ENCODE measurements around the gene WBP2. TPM values are rescaled to one million over a fixed set of nuclear protein-coding genes. Genes with fewer than 3 reads are reported as not detected.

WBP2 gene
- total and polyA plus RNA-seq, 2 of the 13 experiments (the other 11 are each of a cell fraction or from before 2014, with no cell fraction given), result 29.2 to 29.5 TPM

DNA sequence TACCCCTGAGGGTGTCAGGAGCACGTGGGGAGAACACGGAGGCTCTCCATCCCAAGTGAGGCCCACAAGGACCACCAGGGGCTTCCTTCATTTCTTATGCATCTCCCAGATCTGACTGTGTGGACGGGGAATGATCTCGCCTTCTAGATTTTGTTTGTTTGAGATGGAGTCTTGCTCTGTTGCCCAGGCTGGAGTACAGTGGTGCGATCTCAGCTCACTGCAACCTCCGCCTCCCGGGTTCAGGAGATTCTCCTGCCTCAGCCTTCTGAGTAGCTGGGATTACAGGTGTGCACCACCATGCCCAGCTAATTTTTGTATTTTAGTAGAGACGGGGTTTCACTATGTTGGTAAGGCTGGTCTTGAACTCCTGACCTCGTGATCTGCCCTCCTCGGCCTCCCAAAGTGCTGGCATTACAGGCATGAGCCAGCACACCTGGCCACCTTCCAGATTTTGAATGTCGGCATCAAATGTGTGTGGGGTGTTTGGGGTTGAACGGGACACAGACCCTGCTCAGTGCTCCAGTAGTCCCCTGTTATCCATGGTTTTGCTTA, 13.7 kb upstream of the WBP2 start (continued):
- peak; percentile 39; the same call in 1 of the 2 replicates for TF ChIP-seq ZNF687 (CRISPR knock-in tag; IDR thresholded peaks at IDR 0.05)
- TF ChIP-seq, protein P1, sequence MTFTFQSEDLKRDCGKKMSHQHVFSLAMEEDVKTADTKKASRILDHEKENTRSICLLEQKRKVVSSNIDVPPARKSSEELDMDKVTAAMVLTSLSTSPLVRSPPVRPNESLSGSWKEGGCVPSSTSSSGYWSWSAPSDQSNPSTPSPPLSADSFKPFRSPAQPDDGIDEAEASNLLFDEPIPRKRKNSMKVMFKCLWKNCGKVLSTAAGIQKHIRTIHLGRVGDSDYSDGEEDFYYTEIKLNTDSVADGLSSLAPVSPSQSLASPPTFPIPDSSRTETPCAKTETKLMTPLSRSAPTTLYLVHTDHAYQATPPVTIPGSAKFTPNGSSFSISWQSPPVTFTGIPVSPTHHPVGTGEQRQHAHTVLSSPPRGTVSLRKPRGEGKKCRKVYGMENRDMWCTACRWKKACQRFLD (CRISPR knock-in tag; IDR thresholded peaks at IDR 0.05; ENCODE audit: borderline replicate concordance), result 0 out of 2 replicates have a peak, but pooled peaks have one; percentile 1
- TF ChIP-seq, protein P2, sequence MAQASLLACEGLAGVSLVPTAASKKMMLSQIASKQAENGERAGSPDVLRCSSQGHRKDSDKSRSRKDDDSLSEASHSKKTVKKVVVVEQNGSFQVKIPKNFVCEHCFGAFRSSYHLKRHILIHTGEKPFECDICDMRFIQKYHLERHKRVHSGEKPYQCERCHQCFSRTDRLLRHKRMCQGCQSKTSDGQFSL (CRISPR knock-in tag; IDR thresholded peaks at IDR 0.05), result 0 out of 2 replicates have a peak, but pooled peaks have one; percentile 13
- peak; percentile 44; the same call in 1 of the 2 replicates for TF ChIP-seq NFKB2 (CRISPR knock-in tag; IDR thresholded peaks at IDR 0.05; ENCODE audit: borderline replicate concordance)
- peak; percentile 85; the same call in 1 of the 2 replicates for TF ChIP-seq ZMYM2 (CRISPR knock-in tag; IDR thresholded peaks at IDR 0.05)
- TF ChIP-seq, protein P3, sequence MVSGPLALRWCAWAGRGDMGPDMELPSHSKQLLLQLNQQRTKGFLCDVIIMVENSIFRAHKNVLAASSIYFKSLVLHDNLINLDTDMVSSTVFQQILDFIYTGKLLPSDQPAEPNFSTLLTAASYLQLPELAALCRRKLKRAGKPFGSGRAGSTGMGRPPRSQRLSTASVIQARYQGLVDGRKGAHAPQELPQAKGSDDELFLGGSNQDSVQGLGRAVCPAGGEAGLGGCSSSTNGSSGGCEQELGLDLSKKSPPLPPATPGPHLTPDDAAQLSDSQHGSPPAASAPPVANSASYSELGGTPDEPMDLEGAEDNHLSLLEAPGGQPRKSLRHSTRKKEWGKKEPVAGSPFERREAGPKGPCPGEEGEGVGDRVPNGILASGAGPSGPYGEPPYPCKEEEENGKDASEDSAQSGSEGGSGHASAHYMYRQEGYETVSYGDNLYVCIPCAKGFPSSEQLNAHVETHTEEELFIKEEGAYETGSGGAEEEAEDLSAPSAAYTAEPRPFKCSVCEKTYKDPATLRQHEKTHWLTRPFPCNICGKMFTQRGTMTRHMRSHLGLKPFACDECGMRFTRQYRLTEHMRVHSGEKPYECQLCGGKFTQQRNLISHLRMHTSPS (CRISPR knock-in tag; IDR thresholded peaks at IDR 0.05; ENCODE audit: low read depth), result peak; percentile 23; the same call in 1 of the 2 replicates
- TF ChIP-seq, protein P4, sequence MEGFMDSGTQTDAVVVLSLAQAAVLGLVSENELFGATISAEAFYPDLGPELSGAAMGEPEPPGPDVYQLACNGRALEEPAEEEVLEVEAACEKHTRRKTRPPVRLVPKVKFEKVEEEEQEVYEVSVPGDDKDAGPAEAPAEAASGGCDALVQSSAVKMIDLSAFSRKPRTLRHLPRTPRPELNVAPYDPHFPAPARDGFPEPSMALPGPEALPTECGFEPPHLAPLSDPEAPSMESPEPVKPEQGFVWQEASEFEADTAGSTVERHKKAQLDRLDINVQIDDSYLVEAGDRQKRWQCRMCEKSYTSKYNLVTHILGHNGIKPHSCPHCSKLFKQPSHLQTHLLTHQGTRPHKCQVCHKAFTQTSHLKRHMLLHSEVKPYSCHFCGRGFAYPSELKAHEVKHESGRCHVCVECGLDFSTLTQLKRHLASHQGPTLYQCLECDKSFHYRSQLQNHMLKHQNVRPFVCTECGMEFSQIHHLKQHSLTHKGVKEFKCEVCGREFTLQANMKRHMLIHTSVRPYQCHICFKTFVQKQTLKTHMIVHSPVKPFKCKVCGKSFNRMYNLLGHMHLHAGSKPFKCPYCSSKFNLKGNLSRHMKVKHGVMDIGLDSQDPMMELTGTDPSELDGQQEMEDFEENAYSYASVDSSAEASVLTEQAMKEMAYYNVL (CRISPR knock-in tag; IDR thresholded peaks at IDR 0.05; ENCODE audit: borderline replicate concordance), result peak; percentile 22; the same call in 1 of the 2 replicates
- peak; percentile 82 for TF ChIP-seq ADNP (CRISPR knock-in tag; IDR thresholded peaks at IDR 0.05)
- 0 out of 2 replicates have a peak, but pooled peaks have one; percentile 26 for TF ChIP-seq ZNF501 (CRISPR knock-in tag; IDR thresholded peaks at IDR 0.05)
- peak; percentile 69; the same call in 1 of the 2 replicates for TF ChIP-seq ZXDC (CRISPR knock-in tag; IDR thresholded peaks at IDR 0.05)
- 0 out of 2 replicates have a peak, but pooled peaks have one; percentile 68 for TF ChIP-seq EHMT2 (IDR thresholded peaks at IDR 0.05; ENCODE audit: borderline replicate concordance, low read depth, low read length)
- 0 out of 4 replicates have a peak, but pooled peaks of 1 of the 2 experiments have one; percentile 6 for TF ChIP-seq NR2F1 (CRISPR knock-in tag; IDR thresholded peaks at IDR 0.05)
- TF ChIP-seq ZNF253 (CRISPR knock-in tag; IDR thresholded peaks at IDR 0.05; ENCODE audit: borderline replicate concordance), result 0 out of 2 replicates have a peak, but pooled peaks have one; percentile 35

Data from HepG2 (cell line).